AG04449 (cell line): ENCODE data around the gene CHMP6.

Experiments
- CTCF ChIA-PET: fragments of 350-600 bp; formaldehyde crosslinking; extraction: SDS; loops from one replicate; lab custom pipeline; 2021; ENCODE audit warnings: antibody characterized with exemption; lab: Yijun Ruan, JAX
- POLR2A ChIA-PET: fragments of 400-600, 350-600 bp; formaldehyde crosslinking; extraction: SDS; loops from one replicate; lab custom pipeline; 2020; ENCODE audit warnings: antibody characterized with exemption, inconsistent platforms; lab: Yijun Ruan, JAX
- DNase-seq: peaks from one replicate; pipeline ENCODE4 v3.0.0-alpha.2; 2010; ENCODE audit warnings: low read depth, low spot score
- H3K4me3 ChIP-seq: 2 replicates; pipeline ENCODE4 v1.5.1; 2011; ENCODE audit warnings: low read depth, mild to moderate bottlenecking, control low read depth, low read length
- CTCF ChIP-seq: IDR thresholded peaks from one replicate; pipeline ENCODE4 v1.5.1; 2011; ENCODE audit warnings: mild to moderate bottlenecking, moderate library complexity, low read length, control low read depth, inconsistent platforms; ENCODE audit not compliant: insufficient read depth; ENCODE audit errors: missing control alignments

The CHMP6 gene

GRCh38 chr17:81037798-81038733, 46.4 kb downstream of the CHMP6 start:
- no peak overlapping the region for H3K4me3 ChIP-seq
- TF ChIP-seq CTCF = no peak
- CTCF ChIA-PET = interaction anchor here (1.9 to 4.5 kb wide), 6 partner anchors 13 to 66 kb away, joined by 7 to 18 read pairs (median 14); no protein-coding TSS in a partner anchor
- POLR2A ChIA-PET = no interaction called here
- no peak for DNase-seq

- no peak for DNase-seq
- H3K4me3 ChIP-seq = no peak overlapping the region
- TF ChIP-seq CTCF = no peak
- ChIA-PET CTCF (interaction anchor here (1.0 to 4.5 kb wide), 3 partner anchors 16 to 63 kb away, joined by 3 to 18 read pairs (median 9); no protein-coding TSS in a partner anchor), POLR2A (no interaction called here)
Observed at GRCh38 chr17:81039096-81039495, 47.5 kb downstream of the CHMP6 start.

DNA sequence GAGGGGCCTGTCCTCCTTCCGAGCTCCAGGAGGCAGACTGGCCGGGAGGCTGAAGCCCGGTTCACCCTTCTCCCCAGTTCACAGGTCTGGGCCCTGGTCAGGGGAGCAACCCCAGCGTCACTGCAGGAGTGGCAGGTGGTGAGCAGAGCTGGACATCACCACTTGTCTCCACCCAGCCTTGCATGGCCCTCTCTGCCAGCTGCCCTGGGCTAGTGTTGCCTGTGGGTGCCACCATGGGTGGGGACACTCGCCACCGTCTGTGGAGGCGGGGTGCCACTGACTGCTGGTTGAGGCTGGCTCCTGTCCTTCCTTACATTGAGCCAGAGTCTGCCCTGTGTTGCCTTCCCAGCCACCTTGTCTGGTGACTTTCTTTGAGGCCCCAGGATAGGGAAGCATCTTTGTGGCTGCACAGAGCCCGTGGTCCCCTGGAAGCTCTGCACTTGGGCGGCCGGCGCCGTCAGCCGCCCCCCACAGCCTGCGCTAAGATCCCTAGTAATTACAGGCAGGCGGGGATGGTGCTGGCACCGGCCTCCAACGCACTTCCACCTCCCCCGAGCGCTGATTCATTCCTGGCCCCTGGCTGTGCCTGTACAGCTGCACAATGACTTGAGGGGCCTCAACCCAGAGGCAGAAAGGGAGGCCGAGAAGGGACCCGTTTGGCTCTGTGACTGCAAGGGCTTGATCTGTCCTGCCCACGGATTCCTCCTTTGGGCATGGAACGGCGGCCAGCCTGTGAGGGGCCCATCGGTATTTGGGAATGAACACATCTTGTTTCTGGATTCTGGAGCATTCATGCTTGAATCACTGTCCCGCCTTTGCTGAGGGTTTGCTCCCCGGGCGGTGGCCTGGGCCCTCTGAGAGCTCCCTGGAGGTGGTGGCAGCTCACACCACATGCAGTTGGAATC, 48.5 kb downstream of the CHMP6 start:
- H3K4me3 ChIP-seq = peak overlapping the region; percentile 15; the same call in 1 of the 2 replicates
- CTCF ChIA-PET = interaction anchor here (0.9 to 4.5 kb wide), 8 partner anchors 9 to 65 kb away, joined by 3 to 18 read pairs (median 4); no protein-coding TSS in a partner anchor
- POLR2A ChIA-PET = interaction anchor here (1.5 kb wide), 1 partner anchor 25 kb away, joined by 8 read pairs; no protein-coding TSS in a partner anchor
- no peak for TF ChIP-seq CTCF
- DNase-seq = no peak

DNA sequence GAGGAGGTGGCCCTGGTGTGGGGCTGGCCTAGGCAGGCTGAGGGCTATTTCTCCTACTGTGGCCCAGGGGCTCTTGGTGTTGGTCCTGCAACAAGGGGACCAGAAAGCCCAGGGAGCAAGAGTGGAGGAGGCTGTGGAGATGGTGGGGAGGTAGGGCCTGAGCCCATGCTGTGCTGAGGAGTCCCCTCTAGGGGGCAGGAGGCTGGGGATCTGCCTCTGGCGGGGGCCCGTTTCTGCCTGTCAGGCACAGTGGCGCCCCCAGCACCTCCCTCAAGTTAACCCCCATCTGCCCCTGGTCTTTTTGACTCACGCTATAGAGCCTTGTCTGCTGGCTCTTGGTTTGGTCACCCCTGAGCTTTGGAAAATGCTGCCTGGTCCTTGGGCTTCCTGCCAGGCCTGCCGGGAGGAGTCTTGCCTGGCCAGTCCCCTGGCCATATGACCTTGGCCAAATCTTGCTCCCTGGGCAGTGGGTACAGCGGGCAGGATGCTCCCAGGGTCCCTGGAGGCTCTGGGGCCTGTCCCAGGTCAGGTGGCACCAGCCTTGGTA, 49.2 kb downstream of the CHMP6 start:
- ChIA-PET CTCF (interaction anchor here (1.0 to 4.5 kb wide), 5 partner anchors 8 to 61 kb away, joined by 3 to 18 read pairs (median 5); no protein-coding TSS in a partner anchor), POLR2A (interaction anchor here (1.5 kb wide), 1 partner anchor 24 kb away, joined by 8 read pairs; no protein-coding TSS in a partner anchor)
- DNase-seq = no peak
- no peak overlapping the region for H3K4me3 ChIP-seq
- TF ChIP-seq CTCF = peak; percentile 53

DNA sequence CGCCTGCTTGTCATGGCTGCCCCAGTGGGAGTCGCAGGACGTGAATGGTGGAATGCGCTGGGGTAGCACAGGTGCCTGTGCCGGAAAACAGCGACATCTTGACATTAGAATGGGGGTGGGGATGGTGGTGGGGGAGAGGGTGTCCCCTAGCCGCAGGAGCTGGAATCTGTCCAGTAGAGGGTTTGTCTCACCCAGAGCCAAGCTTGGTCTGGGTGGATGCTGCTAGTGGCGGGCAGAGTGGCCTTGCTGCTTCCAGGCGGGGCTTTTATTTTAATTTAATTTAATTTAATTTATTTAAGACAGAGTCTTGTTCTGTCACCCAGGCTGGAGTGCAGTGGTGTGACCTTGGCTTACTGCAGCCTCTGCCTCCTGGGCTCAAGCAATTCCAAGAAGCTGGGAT, 51.0 kb downstream of the CHMP6 start:
- TF ChIP-seq CTCF = no peak
- H3K4me3 ChIP-seq = no peak overlapping the region
- ChIA-PET CTCF (interaction anchor here (1.2 to 4.5 kb wide), 5 partner anchors 12 to 55 kb away, joined by 3 to 18 read pairs (median 4); no protein-coding TSS in a partner anchor), POLR2A (interaction anchor here (1.2 kb wide), 1 partner anchor 22 kb away, joined by 3 read pairs; no protein-coding TSS in a partner anchor)
- no peak for DNase-seq
